Mucosa of rectum (tissue), 2 donors: ENCODE data around the gene GPD2.

ENCODE experiments used
- H3K27ac ChIP-seq, 2 donors: one replicate each; pipeline ENCODE4 v1.7.0; 2013; ENCODE audit warnings: inconsistent platforms in 2 of 2, low read depth in 2 of 2, low read length in 2 of 2
- H3K27me3 ChIP-seq, 2 donors: one replicate each; pipeline ENCODE4 v1.7.0; 2013; ENCODE audit warnings: low read length in 2 of 2; ENCODE audit not compliant: control insufficient read depth in 2 of 2, insufficient read depth in 2 of 2
- H3K36me3 ChIP-seq, 2 donors: one replicate each; pipeline ENCODE4 v1.7.0; 2013; ENCODE audit warnings: low read length in 2 of 2; ENCODE audit not compliant: control insufficient read depth in 2 of 2, insufficient read depth in 2 of 2
- H3K4me1 ChIP-seq, 2 donors: one replicate each; pipeline ENCODE4 v1.7.0; 2013; ENCODE audit warnings: low read length in 2 of 2, mild to moderate bottlenecking in 1 of 2; ENCODE audit not compliant: control insufficient read depth in 2 of 2, insufficient read depth in 2 of 2
- H3K4me3 ChIP-seq, 2 donors: one replicate each; pipeline ENCODE4 v1.7.0; 2013; ENCODE audit warnings: low read length in 2 of 2
- H3K9ac ChIP-seq, 2 donors: one replicate each; pipeline ENCODE4 v1.7.0; 2013; ENCODE audit warnings: low read length in 2 of 2, low read depth in 1 of 2, mild to moderate bottlenecking in 1 of 2
- H3K9me3 ChIP-seq, 2 donors: one replicate each; pipeline ENCODE4 v1.7.0; 2013; ENCODE audit warnings: low read length in 2 of 2; ENCODE audit not compliant: control insufficient read depth in 2 of 2
- donor health status: healthy.
- donor health status: Normal muscosa, but diverticular disease.

The GPD2 gene

DNA sequence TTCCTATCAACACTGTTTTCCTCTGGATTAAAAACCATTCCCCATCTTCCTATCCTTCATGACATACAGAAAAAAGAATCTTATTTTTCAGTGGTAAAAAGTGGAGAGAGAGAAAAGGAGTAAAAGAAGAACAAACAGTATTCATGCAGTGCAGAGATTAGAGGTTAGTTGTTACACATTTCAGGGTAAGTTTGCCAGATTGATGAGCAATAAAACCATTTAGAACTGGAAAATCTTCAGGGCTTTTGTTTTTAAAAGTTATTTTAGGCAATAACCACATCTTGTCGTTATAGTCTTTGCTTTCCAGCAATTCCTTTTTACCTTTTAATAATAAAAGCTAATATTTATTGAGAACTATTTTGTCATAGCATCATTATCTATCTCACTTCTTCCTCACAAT, 104.5 kb downstream of the GPD2 start:
- Histone ChIP-seq H3K4me3 (no peak overlapping the region), H3K9me3 (no peaks in the 10 kb centered on the region), H3K9ac (no peak overlapping the region), H3K4me1 (no peaks in the 10 kb centered on the region), H3K27ac (no peak overlapping the region), H3K27me3 (no peaks in the 10 kb centered on the region), H3K36me3 (no peaks in the 10 kb centered on the region)

DNA sequence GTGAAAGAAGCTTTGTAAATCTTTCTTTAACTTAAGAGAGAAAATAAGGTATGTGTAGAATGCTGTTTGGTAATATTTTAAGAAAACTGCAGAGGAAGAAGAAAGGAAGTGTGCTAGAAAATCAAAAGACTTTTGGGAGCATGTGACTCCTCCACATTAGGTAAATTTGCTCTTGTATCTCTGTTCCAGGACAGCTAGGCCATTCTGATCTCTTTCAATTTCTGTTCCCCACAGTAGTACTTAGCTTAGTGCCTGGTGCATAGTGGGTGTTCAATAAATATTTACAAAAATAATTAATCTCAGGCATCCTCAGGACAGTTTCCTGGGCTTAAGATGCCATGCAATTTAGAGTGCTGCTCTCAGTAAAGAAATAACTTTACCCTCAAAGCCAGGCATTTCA, 105.0 kb downstream of the GPD2 start:
- peak overlapping the region in 1 of 2 donors; percentile 4 for H3K27ac ChIP-seq
- no peak overlapping the region for H3K4me3 ChIP-seq

DNA sequence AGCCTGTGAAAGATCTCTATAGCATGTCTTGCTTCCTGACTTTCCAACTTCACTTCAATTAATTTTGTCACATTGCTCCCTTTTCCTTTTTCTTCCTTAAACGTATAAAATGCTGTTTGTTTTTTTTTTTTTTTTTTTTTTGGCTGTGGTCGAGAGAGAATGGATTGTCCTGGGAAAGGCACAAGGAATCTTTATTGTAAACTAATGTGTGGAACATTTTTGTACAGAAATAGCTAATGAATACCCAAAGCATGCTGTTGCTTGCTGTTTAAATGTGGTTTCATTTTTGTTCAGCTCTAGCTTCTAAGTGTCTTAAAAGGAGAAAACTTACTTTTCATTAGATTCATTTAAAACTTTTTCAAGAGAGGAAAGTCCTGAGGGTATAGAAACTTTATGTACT, 105.5 kb downstream of the GPD2 start:
- H3K9me3 ChIP-seq: no peaks in the 10 kb centered on the region
- H3K27me3 ChIP-seq: no peaks in the 10 kb centered on the region
- H3K36me3 ChIP-seq: no peaks in the 10 kb centered on the region
- H3K4me1 ChIP-seq: no peaks in the 10 kb centered on the region
- H3K4me3 ChIP-seq: no peak overlapping the region
- peak overlapping the region in 1 of 2 donors; percentile 4 for H3K27ac ChIP-seq
- no peak overlapping the region for H3K9ac ChIP-seq

More for the DNA sequence above, 105.0 kb downstream of the GPD2 start:
- Histone ChIP-seq H3K9ac (no peak overlapping the region), H3K9me3 (no peaks in the 10 kb centered on the region), H3K4me1 (no peaks in the 10 kb centered on the region), H3K36me3 (no peaks in the 10 kb centered on the region), H3K27me3 (no peaks in the 10 kb centered on the region)

DNA sequence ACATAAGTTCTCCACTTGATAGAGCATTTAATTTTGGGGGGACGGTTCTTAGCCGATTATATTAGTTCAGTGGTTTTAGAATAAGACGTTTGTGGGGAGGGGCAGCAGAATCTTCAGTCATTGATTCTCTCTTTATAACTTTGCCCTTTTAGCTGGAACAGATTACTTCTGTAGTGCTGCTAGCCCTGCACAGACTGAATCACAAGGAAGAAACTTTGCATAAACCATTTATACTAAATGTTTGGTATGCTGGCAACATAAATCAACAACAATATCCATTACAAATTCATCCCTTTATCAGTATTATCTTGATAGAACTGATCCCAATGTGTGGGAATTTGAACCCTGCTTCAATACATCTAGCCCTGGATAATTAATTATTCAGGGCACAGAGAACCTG, 112.2 kb downstream of the GPD2 start:
- H3K36me3 ChIP-seq: peaks cover 11 to 12% of the 10 kb centered on the region in 2 donors
- H3K4me3 ChIP-seq: no peak overlapping the region
- H3K4me1 ChIP-seq: no peaks in the 10 kb centered on the region
- no peaks in the 10 kb centered on the region for H3K9me3 ChIP-seq
- H3K27ac ChIP-seq: no peak overlapping the region
- H3K27me3 ChIP-seq: no peaks in the 10 kb centered on the region
- H3K9ac ChIP-seq: no peak overlapping the region

DNA sequence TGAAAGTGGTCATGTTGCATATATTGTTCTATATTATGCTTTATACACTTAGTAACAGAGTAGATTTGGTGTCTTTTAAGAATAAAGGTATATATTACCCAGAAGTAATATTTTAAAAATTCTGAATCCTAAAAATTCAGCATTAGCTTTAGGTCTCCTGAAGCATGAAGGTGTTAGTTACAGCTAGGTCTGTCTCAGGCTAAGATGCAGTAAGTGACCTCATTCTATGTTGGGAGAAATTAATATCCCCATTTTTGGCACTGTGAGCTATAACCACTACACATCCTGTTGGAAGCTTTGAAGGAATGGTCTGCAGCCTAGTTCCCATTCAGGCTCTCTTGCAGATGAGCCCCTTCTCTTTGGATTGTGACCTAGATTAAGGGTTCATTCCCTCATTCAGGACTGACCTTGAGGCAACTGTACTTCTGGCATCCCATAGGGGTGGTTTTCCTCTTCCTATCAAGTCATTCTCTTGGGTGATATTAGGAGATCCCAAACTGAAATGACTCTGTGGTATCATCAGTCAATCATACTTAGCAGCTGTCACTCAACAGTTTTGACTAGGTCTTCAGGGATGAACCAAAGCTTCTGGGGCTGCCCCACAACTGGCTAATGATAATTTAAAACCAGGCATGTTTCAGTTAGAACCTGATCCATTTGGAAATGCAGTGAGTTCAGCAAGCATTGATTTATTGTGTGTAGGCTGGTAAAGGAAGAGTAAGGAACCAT, 117.7 kb downstream of the GPD2 start:
- H3K9me3 ChIP-seq: no peaks in the 10 kb centered on the region
- H3K36me3 ChIP-seq: peaks cover 20 to 23% of the 10 kb centered on the region in 2 donors
- no peak overlapping the region for H3K4me3 ChIP-seq
- H3K27me3 ChIP-seq: no peaks in the 10 kb centered on the region
- no peak overlapping the region for H3K27ac ChIP-seq
- H3K4me1 ChIP-seq: no peaks in the 10 kb centered on the region
- H3K9ac ChIP-seq: no peak overlapping the region

DNA sequence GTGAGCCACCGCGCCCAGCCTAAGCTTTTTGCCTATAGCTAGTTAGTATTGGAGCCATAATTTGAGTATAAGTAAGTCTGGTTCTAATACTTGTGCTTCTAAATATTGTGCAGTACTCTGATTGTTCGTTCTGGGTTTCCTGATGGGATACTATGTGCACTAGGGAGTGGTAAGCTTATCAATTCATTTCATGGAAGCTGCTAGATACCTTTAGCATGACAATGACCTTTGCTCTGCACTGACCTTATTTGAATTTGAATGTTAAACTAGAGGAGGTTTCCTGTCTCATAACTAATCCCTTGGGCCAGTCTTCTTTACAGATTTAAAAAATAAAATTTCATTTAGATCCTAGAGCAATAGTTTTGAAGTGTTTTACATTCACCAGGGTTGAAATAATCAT, 125.1 kb downstream of the GPD2 start:
- H3K9ac ChIP-seq: no peak overlapping the region
- H3K9me3 ChIP-seq: no peaks in the 10 kb centered on the region
- H3K4me1 ChIP-seq: no peaks in the 10 kb centered on the region
- peaks cover 9 to 11% of the 10 kb centered on the region in 2 donors for H3K36me3 ChIP-seq
- H3K27me3 ChIP-seq: no peaks in the 10 kb centered on the region
- H3K27ac ChIP-seq: no peak overlapping the region
- H3K4me3 ChIP-seq: no peak overlapping the region

DNA sequence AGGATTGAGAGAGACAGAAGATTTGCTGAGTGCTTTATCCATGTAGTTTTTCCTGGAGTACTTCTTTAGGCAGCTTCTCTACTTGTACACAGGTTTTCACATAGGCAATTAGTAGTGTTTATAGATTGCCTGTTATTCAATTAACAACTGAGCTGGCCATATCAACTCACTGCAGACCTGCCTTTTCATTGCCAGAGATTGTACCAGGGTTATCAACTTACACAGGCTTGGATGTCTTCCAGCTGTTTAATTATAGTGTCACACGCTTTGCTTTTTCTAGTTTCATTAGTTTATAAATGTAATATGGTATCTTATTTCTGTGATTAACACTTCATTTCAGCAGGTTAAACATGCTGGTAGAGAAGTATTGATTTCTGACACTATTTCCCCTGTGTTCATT, 125.9 kb downstream of the GPD2 start:
- Histone ChIP-seq H3K27ac (no peak overlapping the region), H3K4me1 (no peaks in the 10 kb centered on the region), H3K9ac (no peak overlapping the region), H3K9me3 (no peaks in the 10 kb centered on the region), H3K27me3 (no peaks in the 10 kb centered on the region), H3K4me3 (no peak overlapping the region), H3K36me3 (peaks cover 9 to 11% of the 10 kb centered on the region in 2 donors)

DNA sequence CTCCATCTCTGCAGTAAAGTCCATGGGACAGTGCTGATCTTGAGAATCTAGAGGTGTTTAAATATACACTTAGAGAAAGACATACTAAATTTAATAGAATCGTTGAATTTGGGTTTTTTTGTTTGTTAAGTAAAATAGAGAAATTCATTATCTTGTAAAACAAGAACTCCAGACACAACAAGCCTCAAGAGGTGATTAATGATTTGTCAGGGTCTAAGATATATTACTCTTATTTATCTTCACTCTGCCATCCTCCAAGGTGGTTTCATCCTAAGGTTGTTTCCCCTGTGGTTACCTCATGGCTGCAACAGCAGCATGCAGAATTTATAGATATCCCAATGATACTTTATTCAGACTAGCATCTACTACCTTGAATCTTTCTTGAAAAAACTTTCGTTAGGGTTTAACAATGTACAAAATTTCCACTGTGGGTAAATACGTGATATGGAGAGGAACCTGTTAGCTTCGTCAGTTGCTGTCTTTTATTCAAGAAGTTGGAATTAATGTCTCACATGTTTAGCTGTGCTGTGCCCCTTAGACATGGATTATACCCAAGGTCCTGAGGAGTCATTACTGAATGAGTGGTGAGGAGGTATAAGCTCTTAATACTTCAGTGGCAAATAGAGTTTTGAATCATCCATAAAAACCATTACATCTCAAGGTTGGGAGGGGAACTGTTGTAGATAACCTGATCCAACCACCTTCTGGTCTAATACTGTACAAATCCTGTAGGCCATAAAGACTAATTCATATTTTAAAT, 128.0 kb downstream of the GPD2 start:
- Histone ChIP-seq H3K4me3 (no peak overlapping the region), H3K9ac (no peak overlapping the region)

DNA sequence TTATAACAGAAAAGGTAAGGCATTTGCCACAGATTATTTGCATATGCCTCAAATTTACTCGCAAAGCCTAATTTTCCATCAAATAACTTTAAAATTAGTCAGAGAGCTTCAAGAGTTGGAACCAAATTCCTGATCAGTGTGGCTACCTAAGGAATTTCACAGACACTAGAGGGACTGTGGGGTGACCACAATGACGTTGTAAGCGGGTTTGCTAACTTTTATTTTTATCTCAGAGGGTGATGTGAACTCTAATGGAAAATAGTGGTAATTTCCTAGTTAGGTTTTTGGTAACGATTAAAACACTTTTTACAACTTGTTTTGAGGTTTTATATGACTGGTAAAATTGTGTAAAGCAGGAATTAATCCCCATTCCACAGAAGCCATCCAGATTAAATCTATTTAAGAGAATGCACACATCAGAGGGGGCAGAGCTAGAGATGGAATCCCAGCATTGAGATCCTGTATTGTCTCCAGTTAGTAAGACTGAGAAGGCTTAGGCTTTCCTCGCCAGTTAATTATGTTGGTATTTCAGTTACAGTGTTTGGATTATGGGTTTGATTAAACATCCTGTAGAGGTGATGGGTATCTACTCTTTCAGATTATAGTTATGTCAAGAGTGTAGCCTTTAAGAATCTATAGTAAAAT, 129.0 kb downstream of the GPD2 start:
- Histone ChIP-seq H3K27ac (no peak overlapping the region), H3K4me1 (no peaks in the 10 kb centered on the region), H3K4me3 (no peak overlapping the region), H3K27me3 (no peaks in the 10 kb centered on the region), H3K36me3 (peaks cover 6 to 10% of the 10 kb centered on the region in 2 donors), H3K9me3 (no peaks in the 10 kb centered on the region), H3K9ac (no peak overlapping the region)

More for the DNA sequence above, 128.0 kb downstream of the GPD2 start:
- H3K27me3 ChIP-seq: no peaks in the 10 kb centered on the region
- no peak overlapping the region for H3K27ac ChIP-seq
- H3K9me3 ChIP-seq: no peaks in the 10 kb centered on the region
- H3K36me3 ChIP-seq: peaks cover under 1% of the 10 kb centered on the region in 2 donors
- H3K4me1 ChIP-seq: no peaks in the 10 kb centered on the region

DNA sequence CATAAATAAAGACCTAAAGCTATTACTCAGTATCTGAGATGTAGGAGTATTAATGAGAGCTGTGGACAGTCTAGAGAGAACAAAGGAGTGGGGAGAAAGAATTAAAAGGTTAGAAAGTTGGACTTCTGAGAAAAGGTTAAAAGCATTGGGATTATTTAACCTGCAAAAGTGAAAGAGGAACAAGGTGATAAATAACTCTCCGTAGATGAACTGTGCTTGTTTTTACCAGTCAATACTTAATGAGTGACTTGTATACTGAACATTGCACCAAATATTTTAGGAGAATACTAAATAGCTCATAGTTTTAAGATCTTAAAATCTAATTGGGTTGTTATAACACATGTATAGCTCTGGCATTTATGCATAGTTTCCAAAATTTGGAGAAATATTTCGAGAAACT, 137.5 kb downstream of the GPD2 start:
- Histone ChIP-seq H3K36me3 (peaks cover 22 to 25% of the 10 kb centered on the region in 2 donors), H3K4me1 (no peaks in the 10 kb centered on the region), H3K27ac (no peak overlapping the region), H3K27me3 (no peaks in the 10 kb centered on the region), H3K9ac (no peak overlapping the region), H3K4me3 (no peak overlapping the region), H3K9me3 (no peaks in the 10 kb centered on the region)
